CD4-positive, alpha-beta memory T cell (primary cell): Measurements from ENCODE around the gene FLRT2. TPM values are rescaled to one million over a fixed set of nuclear protein-coding genes. Genes with fewer than 3 reads are reported as not detected.

Experiments used
- CTCF ChIA-PET: fragments of 350-600 bp; sonication (Branson Sonifier 250); formaldehyde crosslinking; loops from one replicate; lab custom pipeline; 2021; ENCODE audit warnings: inconsistent platforms; ENCODE audit not compliant: partially characterized antibody; lab: Charles Lee
- POLR2A ChIA-PET: fragments of 350-600 bp; sonication (Branson Sonifier 250); formaldehyde crosslinking; loops from one replicate; lab custom pipeline; 2021; ENCODE audit not compliant: partially characterized antibody; lab: Charles Lee
- DNase-seq, 5 donors: peaks; one replicate each; pipeline versions ENCODE4 v3.0.0 to v3.0.0-alpha.2; 2020 to 2022; ENCODE audit warnings: mixed read lengths in 1 of 5
- H3K27ac ChIP-seq: one replicate; pipeline ENCODE4 v1.7.0; 2013; ENCODE audit warnings: low read depth, low read length
- H3K27me3 ChIP-seq: 2 replicates; pipeline ENCODE4 v1.7.0; 2013; ENCODE audit warnings: mild to moderate bottlenecking, low read length, moderate library complexity; ENCODE audit not compliant: insufficient read depth
- H3K36me3 ChIP-seq: 2 replicates; pipeline ENCODE4 v1.7.0; 2013; ENCODE audit warnings: mild to moderate bottlenecking, low read length, moderate library complexity; ENCODE audit not compliant: insufficient read depth
- H3K4me1 ChIP-seq: 2 replicates; pipeline ENCODE4 v1.7.0; 2013; ENCODE audit warnings: mild to moderate bottlenecking, low read length, moderate library complexity; ENCODE audit not compliant: insufficient read depth
- H3K4me3 ChIP-seq, 2 donors: one replicate each; pipeline ENCODE4 v1.7.0; 2013; ENCODE audit warnings: low read length in 2 of 2, mild to moderate bottlenecking in 1 of 2
- H3K9me3 ChIP-seq, 2 donors: one replicate each; pipeline ENCODE4 v1.7.0; 2013; ENCODE audit warnings: low read length in 2 of 2, control low read depth in 1 of 2; ENCODE audit not compliant: control insufficient read depth in 1 of 2
- H3K27ac Mint-ChIP-seq, 7 donors: one replicate each; pipeline ENCODE4 v1.8.0; 2020 to 2021; ENCODE audit warnings: mixed read lengths in 7 of 7, mild to moderate bottlenecking in 6 of 7, inconsistent platforms in 3 of 7, moderate library complexity in 3 of 7
- H3K27me3 Mint-ChIP-seq, 2 donors: one replicate each; pipeline ENCODE4 v1.8.0; 2020 to 2021; ENCODE audit warnings: mixed read lengths in 2 of 2
- H3K36me3 Mint-ChIP-seq, 2 donors: one replicate each; pipeline ENCODE4 v1.8.0; 2020 to 2021; ENCODE audit warnings: mixed read lengths in 2 of 2, inconsistent platforms in 1 of 2, mild to moderate bottlenecking in 1 of 2
- H3K4me1 Mint-ChIP-seq, 4 donors: one replicate each; pipeline ENCODE4 v1.8.0; 2020 to 2021; ENCODE audit warnings: mixed read lengths in 4 of 4, mild to moderate bottlenecking in 1 of 4
- H3K4me3 Mint-ChIP-seq, 8 donors: one replicate each; pipeline ENCODE4 v1.8.0; 2020 to 2021; ENCODE audit warnings: mixed read lengths in 8 of 8, mild to moderate bottlenecking in 7 of 8, moderate library complexity in 6 of 8, inconsistent platforms in 3 of 8
- H3K9me3 Mint-ChIP-seq, 8 donors: one replicate each; pipeline ENCODE4 v1.8.0; 2020 to 2021; ENCODE audit warnings: mixed read lengths in 8 of 8, mild to moderate bottlenecking in 5 of 8, inconsistent platforms in 3 of 8, moderate library complexity in 1 of 8
- intact Hi-C: fragments of 100-400 bp; cut with micrococcal nuclease; formaldehyde crosslinking; loops from one replicate; pipeline ENCODE4 v1.15.1; 2023
- polyA plus RNA-seq, 2 donors: library from polyadenylated mRNA; unstranded; fragments of 300-500 nt; fragmentation: Illumina TruSeq; gene quantifications; one replicate each; pipeline ENCODE4 v1.2.3, GENCODE V29; 2021
- total RNA-seq, 2 experiments: library from RNA; stranded (reverse); gene quantifications; one replicate each; pipeline ENCODE4 v1.2.3, GENCODE V29; 2021

FLRT2 gene
- total and polyA plus RNA-seq, 4 experiments from 2014 or later = 0.03 TPM; not detected in 3

DNA sequence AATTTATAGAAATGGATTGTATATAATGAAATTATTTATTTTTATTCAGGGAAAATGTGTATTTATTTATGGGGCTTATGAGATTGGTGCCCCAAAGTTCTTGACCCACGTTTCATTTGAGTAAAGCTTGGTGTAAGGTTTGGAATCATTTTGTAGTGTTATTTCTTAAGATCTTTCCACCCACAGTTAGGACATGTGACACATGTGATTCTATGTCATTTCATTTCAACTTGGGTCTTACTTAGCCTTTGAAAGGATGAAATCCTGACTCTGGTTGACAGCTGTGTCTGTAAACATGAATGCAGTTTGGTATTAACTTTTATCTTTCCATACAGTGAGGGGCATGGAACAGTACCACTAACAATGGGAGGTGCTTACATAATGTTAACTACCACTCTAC is 51.7 kb downstream of the FLRT2 start:
- Mint-ChIP-seq H3K4me3 (no peak overlapping the region), H3K9me3 (peaks cover 0 to 5% (median 0%) of the 10 kb centered on the region in 8 donors), H3K27ac (no peak overlapping the region), H3K4me1 (no peaks in the 10 kb centered on the region), H3K27me3 (no peaks in the 10 kb centered on the region), H3K36me3 (no peaks in the 10 kb centered on the region)
- no peak for DNase-seq
- ChIA-PET CTCF (no interaction called here), POLR2A (no interaction called here)
- Histone ChIP-seq H3K27me3 (no peaks in the 10 kb centered on the region), H3K27ac (no peak overlapping the region), H3K4me1 (no peaks in the 10 kb centered on the region), H3K4me3 (no peak overlapping the region), H3K36me3 (no peaks in the 10 kb centered on the region), H3K9me3 (no peaks in the 10 kb centered on the region)
- intact Hi-C loops = no loop called here

DNA sequence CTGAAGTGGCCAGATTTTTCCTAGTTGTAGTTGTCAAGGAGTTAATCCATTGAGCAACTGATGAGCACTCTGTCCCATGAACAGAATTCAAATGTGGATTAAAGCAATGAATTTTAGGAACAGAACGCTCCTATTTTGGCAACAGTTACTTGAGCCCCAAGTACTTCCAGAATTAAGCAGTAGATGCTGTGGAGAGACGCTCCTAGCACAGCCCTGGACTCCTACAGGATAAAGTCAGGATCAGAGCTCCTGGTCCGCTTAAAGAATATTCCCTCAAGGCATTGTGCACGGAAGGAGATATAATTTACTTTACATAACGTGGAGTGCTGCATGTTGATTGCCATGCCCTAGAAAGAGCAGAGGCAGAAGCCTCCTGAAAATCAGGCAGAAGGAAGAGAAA is 53.4 kb downstream of the FLRT2 start:
- H3K27me3 ChIP-seq = no peaks in the 10 kb centered on the region
- ChIA-PET CTCF (no interaction called here), POLR2A (no interaction called here)
- intact Hi-C loops = no loop called here
- H3K27ac Mint-ChIP-seq = no peak overlapping the region
- no peaks in the 10 kb centered on the region for H3K36me3 Mint-ChIP-seq
- H3K27ac ChIP-seq = no peak overlapping the region
- H3K4me1 ChIP-seq = no peaks in the 10 kb centered on the region
- peaks cover 0 to 5% (median 0%) of the 10 kb centered on the region in 8 donors for H3K9me3 Mint-ChIP-seq
- H3K9me3 ChIP-seq = no peaks in the 10 kb centered on the region
- no peaks in the 10 kb centered on the region for H3K27me3 Mint-ChIP-seq
- no peaks in the 10 kb centered on the region for H3K36me3 ChIP-seq
- peaks cover 0 to 8% (median 0%) of the 10 kb centered on the region in 4 donors for H3K4me1 Mint-ChIP-seq
- H3K4me3 Mint-ChIP-seq = no peak overlapping the region
- no peak overlapping the region for H3K4me3 ChIP-seq
- DNase-seq = no peak

DNA sequence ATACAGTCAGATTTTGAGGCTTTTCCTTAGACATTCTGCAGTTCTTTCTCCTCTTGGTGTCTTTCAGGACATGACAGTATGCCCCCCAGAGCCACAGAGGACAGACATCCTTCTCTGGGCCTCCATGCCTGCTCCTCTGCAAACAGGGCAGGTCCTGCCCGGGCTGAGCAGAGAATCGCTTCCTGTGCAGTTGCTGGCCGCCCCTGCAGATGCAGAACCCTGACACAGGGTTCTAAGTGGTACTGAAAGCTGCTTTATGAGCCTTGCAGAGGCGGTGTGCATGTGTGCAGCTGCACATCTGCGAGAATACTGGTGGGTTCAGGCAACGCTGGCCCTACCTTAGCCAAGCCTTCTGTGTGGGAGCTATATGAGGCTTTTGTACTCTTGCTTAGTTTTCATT is 54.5 kb downstream of the FLRT2 start:
- no peak overlapping the region for H3K27ac Mint-ChIP-seq
- intact Hi-C loops = no loop called here
- Histone ChIP-seq H3K4me3 (no peak overlapping the region), H3K27ac (no peak overlapping the region), H3K27me3 (no peaks in the 10 kb centered on the region), H3K36me3 (no peaks in the 10 kb centered on the region), H3K9me3 (no peaks in the 10 kb centered on the region), H3K4me1 (no peaks in the 10 kb centered on the region)
- CTCF ChIA-PET = no interaction called here
- H3K9me3 Mint-ChIP-seq = peaks cover 0 to 5% (median 1%) of the 10 kb centered on the region in 8 donors
- no peaks in the 10 kb centered on the region for H3K27me3 Mint-ChIP-seq
- H3K36me3 Mint-ChIP-seq = no peaks in the 10 kb centered on the region
- no peak overlapping the region for H3K4me3 Mint-ChIP-seq
- peaks cover 0 to 8% (median 0%) of the 10 kb centered on the region in 4 donors for H3K4me1 Mint-ChIP-seq
- DNase-seq = no peak
- POLR2A ChIA-PET = no interaction called here

DNA sequence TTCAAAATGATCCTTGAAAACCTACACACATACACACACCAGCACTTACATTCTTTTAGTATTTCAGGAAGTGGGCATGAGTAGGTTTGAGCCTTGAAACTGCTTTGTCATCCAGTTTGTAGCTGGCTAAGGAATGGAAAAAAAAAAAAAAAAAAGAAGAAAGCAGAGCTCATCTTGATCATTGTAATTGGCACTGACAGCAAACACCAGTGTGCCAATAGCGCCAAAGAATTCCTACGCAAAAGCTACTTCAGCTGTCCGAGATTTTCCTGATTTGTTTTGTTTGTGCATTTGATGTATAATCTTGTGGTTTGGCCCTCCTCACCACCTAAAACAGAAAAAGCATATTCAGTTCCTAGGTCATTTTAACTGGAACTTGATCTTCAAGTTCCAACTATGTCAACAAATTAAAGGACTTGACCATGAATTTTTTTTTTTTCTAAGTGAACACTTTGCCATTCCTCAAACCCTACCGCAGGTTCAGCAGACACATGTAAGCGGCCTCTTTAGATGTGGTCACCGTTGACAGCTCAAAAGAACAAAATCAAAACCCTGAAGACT is 57.3 kb downstream of the FLRT2 start:
- Mint-ChIP-seq H3K36me3 (no peaks in the 10 kb centered on the region), H3K4me3 (no peak overlapping the region), H3K9me3 (peaks cover 0 to 7% (median 2%) of the 10 kb centered on the region in 8 donors), H3K27me3 (no peaks in the 10 kb centered on the region), H3K27ac (no peak overlapping the region), H3K4me1 (peaks cover 0 to 8% (median 0%) of the 10 kb centered on the region in 4 donors)
- H3K4me3 ChIP-seq = no peak overlapping the region
- CTCF ChIA-PET = interaction anchor here (1.1 kb wide), 1 partner anchor 11 kb away, joined by 3 read pairs; no protein-coding TSS in a partner anchor
- H3K4me1 ChIP-seq = no peaks in the 10 kb centered on the region
- POLR2A ChIA-PET = no interaction called here
- no peaks in the 10 kb centered on the region for H3K9me3 ChIP-seq
- no peak overlapping the region for H3K27ac ChIP-seq
- intact Hi-C loops = no loop called here
- no peaks in the 10 kb centered on the region for H3K36me3 ChIP-seq
- DNase-seq = no peak
- no peaks in the 10 kb centered on the region for H3K27me3 ChIP-seq

DNA sequence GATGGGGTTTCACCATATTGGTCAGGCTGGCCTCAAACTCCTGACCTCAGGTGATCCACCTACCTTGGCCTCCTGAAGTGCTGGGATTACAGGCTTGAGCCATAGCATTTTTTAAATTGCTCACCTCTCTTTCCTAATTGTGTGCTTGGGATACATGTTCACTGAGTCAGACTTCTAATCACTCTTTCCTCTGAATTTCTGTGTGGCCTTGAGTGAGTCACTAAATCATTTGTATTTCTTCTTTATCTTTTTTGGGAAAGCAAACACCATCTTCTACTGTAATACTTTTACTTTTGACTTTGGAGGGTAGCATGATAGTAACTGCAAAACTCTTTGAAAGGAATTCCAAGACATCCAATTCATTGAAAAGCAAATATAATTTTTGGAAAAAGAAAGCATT is 60.8 kb downstream of the FLRT2 start:
- ChIA-PET CTCF (no interaction called here), POLR2A (no interaction called here)
- DNase-seq = no peak
- peaks cover 0 to 7% (median 2%) of the 10 kb centered on the region in 8 donors for H3K9me3 Mint-ChIP-seq
- intact Hi-C loops = no loop called here
- H3K36me3 Mint-ChIP-seq = no peaks in the 10 kb centered on the region
- no peak overlapping the region for H3K27ac ChIP-seq
- H3K27ac Mint-ChIP-seq = no peak overlapping the region
- H3K27me3 ChIP-seq = no peaks in the 10 kb centered on the region
- no peaks in the 10 kb centered on the region for H3K4me1 ChIP-seq
- H3K4me3 ChIP-seq = no peak overlapping the region
- peaks cover 0 to 8% (median 0%) of the 10 kb centered on the region in 4 donors for H3K4me1 Mint-ChIP-seq
- H3K9me3 ChIP-seq = no peaks in the 10 kb centered on the region
- H3K4me3 Mint-ChIP-seq = no peak overlapping the region
- no peaks in the 10 kb centered on the region for H3K27me3 Mint-ChIP-seq
- no peaks in the 10 kb centered on the region for H3K36me3 ChIP-seq

DNA sequence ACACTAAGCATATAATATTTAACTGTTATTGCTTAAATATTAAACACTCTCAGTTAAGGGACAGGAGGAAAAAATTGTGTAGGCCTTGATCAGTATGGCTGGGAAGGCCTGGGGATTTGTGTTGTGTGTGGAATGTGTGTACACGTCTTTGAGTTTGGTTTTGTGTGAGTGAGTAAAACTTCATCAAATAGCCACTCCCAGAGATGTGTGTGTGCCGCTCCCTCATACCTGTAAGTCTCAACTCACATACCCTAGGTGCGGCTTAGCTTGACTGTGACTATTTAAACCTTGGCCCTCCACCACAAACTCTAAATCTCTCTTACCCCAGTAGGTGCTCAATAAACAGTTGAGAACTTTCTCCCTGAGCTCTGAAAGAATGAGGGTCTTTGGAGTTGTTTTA is 64.3 kb downstream of the FLRT2 start:
- CTCF ChIA-PET = no interaction called here
- DNase-seq = no peak
- no peaks in the 10 kb centered on the region for H3K4me1 Mint-ChIP-seq

DNA sequence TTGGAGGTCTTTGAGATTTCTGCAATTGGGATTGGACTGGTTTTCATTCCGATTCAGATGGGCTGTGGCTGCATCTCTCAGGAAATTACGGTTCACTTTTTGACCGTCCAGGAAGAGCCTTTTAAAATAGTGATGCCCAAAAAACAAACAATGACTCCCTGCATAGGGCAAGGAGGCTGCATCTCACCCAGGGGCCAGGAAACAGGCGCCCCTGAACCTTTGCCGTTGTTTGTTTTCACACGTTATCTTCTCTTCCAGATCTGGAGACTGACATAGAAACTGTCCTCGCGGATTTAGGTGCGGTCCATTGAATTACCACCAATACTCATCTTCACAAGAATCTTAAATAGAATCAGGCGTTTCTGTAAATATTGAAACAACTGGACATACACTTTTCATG is 66.0 kb downstream of the FLRT2 start:
- no peak overlapping the region for H3K27ac ChIP-seq
- no peaks in the 10 kb centered on the region for H3K36me3 Mint-ChIP-seq
- H3K9me3 Mint-ChIP-seq = peaks cover 0 to 5% (median 0%) of the 10 kb centered on the region in 8 donors
- CTCF ChIA-PET = no interaction called here
- intact Hi-C loops = no loop called here
- no peak overlapping the region for H3K4me3 ChIP-seq
- POLR2A ChIA-PET = no interaction called here
- H3K36me3 ChIP-seq = no peaks in the 10 kb centered on the region
- no peaks in the 10 kb centered on the region for H3K9me3 ChIP-seq
- H3K27me3 Mint-ChIP-seq = no peaks in the 10 kb centered on the region
- no peaks in the 10 kb centered on the region for H3K4me1 Mint-ChIP-seq
- H3K4me1 ChIP-seq = no peaks in the 10 kb centered on the region
- H3K27ac Mint-ChIP-seq = no peak overlapping the region
- no peak for DNase-seq
- H3K27me3 ChIP-seq = no peaks in the 10 kb centered on the region
- H3K4me3 Mint-ChIP-seq = no peak overlapping the region

More for the DNA sequence above, 64.3 kb downstream of the FLRT2 start:
- no peak overlapping the region for H3K27ac ChIP-seq
- no peaks in the 10 kb centered on the region for H3K9me3 ChIP-seq
- no peaks in the 10 kb centered on the region for H3K4me1 ChIP-seq
- no peaks in the 10 kb centered on the region for H3K36me3 ChIP-seq
- H3K27me3 Mint-ChIP-seq = no peaks in the 10 kb centered on the region
- H3K27ac Mint-ChIP-seq = no peak overlapping the region
- POLR2A ChIA-PET = no interaction called here
- H3K9me3 Mint-ChIP-seq = peaks cover 0 to 7% (median 3%) of the 10 kb centered on the region in 8 donors
- no peaks in the 10 kb centered on the region for H3K36me3 Mint-ChIP-seq
- intact Hi-C loops = no loop called here
- H3K4me3 ChIP-seq = no peak overlapping the region
- no peaks in the 10 kb centered on the region for H3K27me3 ChIP-seq
- H3K4me3 Mint-ChIP-seq = no peak overlapping the region
